OCI-LY3 (cell line): ENCODE measurements around the gene CEMIP.

Experiments
- EZH2phosphoT487 ChIP-seq: fragments of 200-600 bp; shearing (Covaris generic); IDR thresholded peaks from 2 replicates; pipeline ENCODE4 v1.6.1; 2018; ENCODE audit warnings: antibody characterized with exemption, mixed run types, low read depth
- TF ChIP-seq, protein P1 (sequence below): fragments of 200-600, 300-600 bp; sonication (generic); IDR thresholded peaks from 2 replicates; pipeline ENCODE4 v1.5.1; 2014; ENCODE audit warnings: antibody characterized with exemption, low read length, low read depth

DNA sequence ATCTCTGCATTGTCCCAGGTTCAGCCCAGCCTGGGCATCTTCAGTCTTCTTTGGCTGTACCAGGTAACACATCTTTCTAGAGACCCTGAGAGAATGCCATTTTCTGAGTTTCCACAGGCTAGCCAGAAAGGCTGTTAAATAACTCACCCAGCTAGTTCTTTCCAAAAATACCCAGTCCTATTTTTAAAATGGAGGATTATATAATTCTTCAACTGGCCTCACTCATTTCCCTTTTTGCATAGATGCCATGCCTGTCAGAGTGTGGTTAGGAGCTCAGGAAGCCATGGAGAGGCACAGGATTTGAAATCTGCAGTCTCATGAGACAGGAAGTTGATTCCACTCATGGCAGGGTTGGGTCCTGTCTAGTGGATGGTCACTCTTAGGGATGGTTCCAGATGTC is 39.8 kb downstream of the CEMIP start:
- TF ChIP-seq, protein P1, sequence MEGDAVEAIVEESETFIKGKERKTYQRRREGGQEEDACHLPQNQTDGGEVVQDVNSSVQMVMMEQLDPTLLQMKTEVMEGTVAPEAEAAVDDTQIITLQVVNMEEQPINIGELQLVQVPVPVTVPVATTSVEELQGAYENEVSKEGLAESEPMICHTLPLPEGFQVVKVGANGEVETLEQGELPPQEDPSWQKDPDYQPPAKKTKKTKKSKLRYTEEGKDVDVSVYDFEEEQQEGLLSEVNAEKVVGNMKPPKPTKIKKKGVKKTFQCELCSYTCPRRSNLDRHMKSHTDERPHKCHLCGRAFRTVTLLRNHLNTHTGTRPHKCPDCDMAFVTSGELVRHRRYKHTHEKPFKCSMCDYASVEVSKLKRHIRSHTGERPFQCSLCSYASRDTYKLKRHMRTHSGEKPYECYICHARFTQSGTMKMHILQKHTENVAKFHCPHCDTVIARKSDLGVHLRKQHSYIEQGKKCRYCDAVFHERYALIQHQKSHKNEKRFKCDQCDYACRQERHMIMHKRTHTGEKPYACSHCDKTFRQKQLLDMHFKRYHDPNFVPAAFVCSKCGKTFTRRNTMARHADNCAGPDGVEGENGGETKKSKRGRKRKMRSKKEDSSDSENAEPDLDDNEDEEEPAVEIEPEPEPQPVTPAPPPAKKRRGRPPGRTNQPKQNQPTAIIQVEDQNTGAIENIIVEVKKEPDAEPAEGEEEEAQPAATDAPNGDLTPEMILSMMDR, result no peak
- TF ChIP-seq EZH2phosphoT487, result no peak
